Right lobe of liver (tissue), 4 donors: ENCODE data around the gene CACNA1C.

ENCODE experiments used
- POLR2A ChIP-seq: fragments of 450-650 bp; IDR thresholded peaks from one replicate; pipeline ENCODE4 v1.6.1; 2017; ENCODE audit warnings: antibody characterized with exemption, mild to moderate bottlenecking
- TF ChIP-seq, protein P1 (sequence below), 4 donors: fragments of 200-600 bp in 3 of 4; fragments of 450-650 bp in 1 of 4; IDR thresholded peaks; one replicate each; pipeline versions ENCODE4 v1.5.1 to v1.8.0; 2016 to 2022; ENCODE audit warnings: antibody characterized with exemption in 4 of 4, mild to moderate bottlenecking in 2 of 4
- donor health status: DM: no; HTN: no; CAD: no.
- donor health status: DM: no; HTN: no; CAD: no.
- donor health status: DM: no; HTN: yes; CAD: no.

DNA sequence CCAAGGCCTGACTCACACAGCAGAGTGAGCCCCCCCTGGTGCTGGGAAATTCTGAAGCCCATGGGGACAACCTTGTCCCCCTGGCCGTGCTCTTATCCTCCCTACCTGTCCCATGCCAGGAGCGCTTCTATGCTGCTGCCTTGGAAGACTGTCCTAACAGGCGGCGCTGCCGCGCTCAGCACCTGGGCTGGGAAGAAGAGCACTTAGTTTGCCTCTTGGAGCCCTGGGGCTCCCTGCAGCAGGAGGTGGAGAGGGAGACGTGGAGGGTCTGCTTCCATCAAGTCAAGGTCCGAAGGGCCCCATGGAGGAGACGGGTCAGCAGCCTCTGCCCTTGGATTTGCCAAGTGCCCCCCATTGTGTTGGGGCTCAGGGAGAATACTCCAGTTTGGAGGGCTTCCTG, 300.5 kb downstream of the CACNA1C start:
- no peak for TF ChIP-seq POLR2A
- TF ChIP-seq, protein P1, sequence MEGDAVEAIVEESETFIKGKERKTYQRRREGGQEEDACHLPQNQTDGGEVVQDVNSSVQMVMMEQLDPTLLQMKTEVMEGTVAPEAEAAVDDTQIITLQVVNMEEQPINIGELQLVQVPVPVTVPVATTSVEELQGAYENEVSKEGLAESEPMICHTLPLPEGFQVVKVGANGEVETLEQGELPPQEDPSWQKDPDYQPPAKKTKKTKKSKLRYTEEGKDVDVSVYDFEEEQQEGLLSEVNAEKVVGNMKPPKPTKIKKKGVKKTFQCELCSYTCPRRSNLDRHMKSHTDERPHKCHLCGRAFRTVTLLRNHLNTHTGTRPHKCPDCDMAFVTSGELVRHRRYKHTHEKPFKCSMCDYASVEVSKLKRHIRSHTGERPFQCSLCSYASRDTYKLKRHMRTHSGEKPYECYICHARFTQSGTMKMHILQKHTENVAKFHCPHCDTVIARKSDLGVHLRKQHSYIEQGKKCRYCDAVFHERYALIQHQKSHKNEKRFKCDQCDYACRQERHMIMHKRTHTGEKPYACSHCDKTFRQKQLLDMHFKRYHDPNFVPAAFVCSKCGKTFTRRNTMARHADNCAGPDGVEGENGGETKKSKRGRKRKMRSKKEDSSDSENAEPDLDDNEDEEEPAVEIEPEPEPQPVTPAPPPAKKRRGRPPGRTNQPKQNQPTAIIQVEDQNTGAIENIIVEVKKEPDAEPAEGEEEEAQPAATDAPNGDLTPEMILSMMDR (IDR thresholded peaks at IDR 0.05), result no peak
